Neural cell (in vitro differentiated cells): ENCODE measurements around the gene RNF148.

ENCODE experiments used
- EZH2 ChIP-seq: fragments of 200-600, 300-800 bp; shearing (Covaris generic), sonication (generic); IDR thresholded peaks from 2 replicates; pipeline ENCODE4 v1.6.1; 2014; ENCODE audit warnings: antibody characterized with exemption, low read length, borderline replicate concordance, mild to moderate bottlenecking; ENCODE audit not compliant: insufficient read depth, poor library complexity, severe bottlenecking
- POLR2AphosphoS5 ChIP-seq: IDR thresholded peaks from 2 replicates; pipeline ENCODE4 v1.6.1; 2012
- TAF1 ChIP-seq: IDR thresholded peaks from 2 replicates; pipeline ENCODE4 v1.6.1; 2012; ENCODE audit warnings: low read depth
- TF ChIP-seq, protein P1 (sequence below): fragments of 450-650 bp; IDR thresholded peaks from 2 replicates; pipeline ENCODE4 v1.5.1; 2014; ENCODE audit warnings: antibody characterized with exemption, mild to moderate bottlenecking, moderate library complexity; ENCODE audit not compliant: poor library complexity, severe bottlenecking
- TF ChIP-seq, protein P2 (sequence below): IDR thresholded peaks from 2 replicates; pipeline ENCODE4 v1.6.1; 2012; ENCODE audit warnings: borderline replicate concordance

DNA sequence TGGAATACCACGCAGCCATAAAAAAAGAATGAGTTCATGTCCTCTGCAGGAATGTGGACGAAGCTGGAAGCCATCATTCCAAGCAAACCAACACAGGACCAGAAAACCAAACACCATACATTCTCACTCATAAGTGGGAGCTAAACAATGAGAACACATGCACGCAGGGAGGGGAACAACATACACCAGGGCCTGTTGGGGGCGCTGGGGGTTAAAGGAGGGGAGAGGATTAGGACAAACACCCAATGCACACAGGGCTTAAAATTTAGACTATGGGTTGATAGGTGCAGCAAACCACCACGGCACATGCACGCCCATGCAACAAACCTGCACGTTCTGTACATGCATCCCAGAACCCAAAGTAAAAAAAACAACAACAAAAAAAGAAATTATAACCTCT lies 27.1 kb downstream of the RNF148 start:
- TF ChIP-seq, protein P1, sequence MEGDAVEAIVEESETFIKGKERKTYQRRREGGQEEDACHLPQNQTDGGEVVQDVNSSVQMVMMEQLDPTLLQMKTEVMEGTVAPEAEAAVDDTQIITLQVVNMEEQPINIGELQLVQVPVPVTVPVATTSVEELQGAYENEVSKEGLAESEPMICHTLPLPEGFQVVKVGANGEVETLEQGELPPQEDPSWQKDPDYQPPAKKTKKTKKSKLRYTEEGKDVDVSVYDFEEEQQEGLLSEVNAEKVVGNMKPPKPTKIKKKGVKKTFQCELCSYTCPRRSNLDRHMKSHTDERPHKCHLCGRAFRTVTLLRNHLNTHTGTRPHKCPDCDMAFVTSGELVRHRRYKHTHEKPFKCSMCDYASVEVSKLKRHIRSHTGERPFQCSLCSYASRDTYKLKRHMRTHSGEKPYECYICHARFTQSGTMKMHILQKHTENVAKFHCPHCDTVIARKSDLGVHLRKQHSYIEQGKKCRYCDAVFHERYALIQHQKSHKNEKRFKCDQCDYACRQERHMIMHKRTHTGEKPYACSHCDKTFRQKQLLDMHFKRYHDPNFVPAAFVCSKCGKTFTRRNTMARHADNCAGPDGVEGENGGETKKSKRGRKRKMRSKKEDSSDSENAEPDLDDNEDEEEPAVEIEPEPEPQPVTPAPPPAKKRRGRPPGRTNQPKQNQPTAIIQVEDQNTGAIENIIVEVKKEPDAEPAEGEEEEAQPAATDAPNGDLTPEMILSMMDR: no peak
- TF ChIP-seq, protein P2, sequence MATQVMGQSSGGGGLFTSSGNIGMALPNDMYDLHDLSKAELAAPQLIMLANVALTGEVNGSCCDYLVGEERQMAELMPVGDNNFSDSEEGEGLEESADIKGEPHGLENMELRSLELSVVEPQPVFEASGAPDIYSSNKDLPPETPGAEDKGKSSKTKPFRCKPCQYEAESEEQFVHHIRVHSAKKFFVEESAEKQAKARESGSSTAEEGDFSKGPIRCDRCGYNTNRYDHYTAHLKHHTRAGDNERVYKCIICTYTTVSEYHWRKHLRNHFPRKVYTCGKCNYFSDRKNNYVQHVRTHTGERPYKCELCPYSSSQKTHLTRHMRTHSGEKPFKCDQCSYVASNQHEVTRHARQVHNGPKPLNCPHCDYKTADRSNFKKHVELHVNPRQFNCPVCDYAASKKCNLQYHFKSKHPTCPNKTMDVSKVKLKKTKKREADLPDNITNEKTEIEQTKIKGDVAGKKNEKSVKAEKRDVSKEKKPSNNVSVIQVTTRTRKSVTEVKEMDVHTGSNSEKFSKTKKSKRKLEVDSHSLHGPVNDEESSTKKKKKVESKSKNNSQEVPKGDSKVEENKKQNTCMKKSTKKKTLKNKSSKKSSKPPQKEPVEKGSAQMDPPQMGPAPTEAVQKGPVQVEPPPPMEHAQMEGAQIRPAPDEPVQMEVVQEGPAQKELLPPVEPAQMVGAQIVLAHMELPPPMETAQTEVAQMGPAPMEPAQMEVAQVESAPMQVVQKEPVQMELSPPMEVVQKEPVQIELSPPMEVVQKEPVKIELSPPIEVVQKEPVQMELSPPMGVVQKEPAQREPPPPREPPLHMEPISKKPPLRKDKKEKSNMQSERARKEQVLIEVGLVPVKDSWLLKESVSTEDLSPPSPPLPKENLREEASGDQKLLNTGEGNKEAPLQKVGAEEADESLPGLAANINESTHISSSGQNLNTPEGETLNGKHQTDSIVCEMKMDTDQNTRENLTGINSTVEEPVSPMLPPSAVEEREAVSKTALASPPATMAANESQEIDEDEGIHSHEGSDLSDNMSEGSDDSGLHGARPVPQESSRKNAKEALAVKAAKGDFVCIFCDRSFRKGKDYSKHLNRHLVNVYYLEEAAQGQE: no peak
- TF ChIP-seq EZH2 (no peak), TAF1 (no peak), POLR2AphosphoS5 (no peak)
